Tibial nerve (tissue), 3 donors: ENCODE measurements around the gene SLC16A10.

Experiments used
- EP300 ChIP-seq, 2 donors: sonication (generic); formaldehyde crosslinking; IDR thresholded peaks; one replicate each; pipeline ENCODE4 v1.6.1; 2017; ENCODE audit warnings: antibody characterized with exemption in 2 of 2, mild to moderate bottlenecking in 1 of 2
- POLR2A ChIP-seq, 2 donors: fragments of 450-650 bp; IDR thresholded peaks; one replicate each; pipeline ENCODE4 v1.6.1; 2017; ENCODE audit warnings: antibody characterized with exemption in 2 of 2, mild to moderate bottlenecking in 2 of 2, moderate library complexity in 2 of 2

DNA sequence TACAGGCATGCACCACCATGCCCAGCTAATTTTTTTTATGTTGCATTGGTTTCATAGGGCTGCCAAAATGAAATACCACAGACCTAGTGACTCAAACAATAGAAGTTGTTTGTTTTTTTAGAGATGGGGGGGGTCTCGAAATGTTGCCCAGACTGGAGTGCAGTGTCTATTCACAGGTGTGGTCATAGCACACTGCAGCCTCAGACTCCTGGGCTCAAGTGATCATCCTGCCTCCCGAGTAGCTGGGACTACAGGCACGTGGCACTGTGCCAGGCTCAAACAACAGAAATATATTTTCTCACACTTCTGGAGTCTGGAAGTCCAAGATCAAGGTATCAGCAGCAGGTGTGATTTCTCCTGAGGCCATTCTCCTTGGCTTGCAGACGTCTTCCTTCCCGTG lies 6.6 kb upstream of the SLC16A10 start:
- no peak for TF ChIP-seq POLR2A (IDR thresholded peaks at IDR 0.05)
- TF ChIP-seq EP300 (IDR thresholded peaks at IDR 0.05) = no peak
